HFFc6 (cell line): ENCODE measurements around the gene PIGU. TPM values are rescaled to one million over a fixed set of nuclear protein-coding genes. Genes with fewer than 3 reads are reported as not detected.
A peak's percentile ranks its signal among the peaks of the same experiment; 100 is the strongest.

Experiments
- DNase-seq: peaks from one replicate; pipeline ENCODE4 v3.0.0-alpha.2; 2018
- H3K27ac Mint-ChIP-seq: 2 replicates; pipeline ENCODE4 v1.8.0; 2020; ENCODE audit warnings: mild to moderate bottlenecking, mixed read lengths
- H3K27me3 Mint-ChIP-seq: 2 replicates; pipeline ENCODE4 v1.8.0; 2021; ENCODE audit warnings: mild to moderate bottlenecking, moderate library complexity, mixed read lengths; ENCODE audit not compliant: insufficient read depth
- H3K36me3 Mint-ChIP-seq: 2 replicates; pipeline ENCODE4 v1.8.0; 2021; ENCODE audit warnings: low read depth, mixed read lengths
- H3K4me1 Mint-ChIP-seq: 2 replicates; pipeline ENCODE4 v1.8.0; 2020; ENCODE audit warnings: low read depth, mixed read lengths
- H3K4me3 Mint-ChIP-seq: 2 replicates; pipeline ENCODE4 v1.8.0; 2020; ENCODE audit warnings: mild to moderate bottlenecking, moderate library complexity, mixed read lengths
- H3K9me3 Mint-ChIP-seq: 2 replicates; pipeline ENCODE4 v1.8.0; 2020; ENCODE audit warnings: mild to moderate bottlenecking, mixed read lengths
- CTCF ChIP-seq: fragments of 200-600 bp; sonication (generic); IDR thresholded peaks from 2 replicates; pipeline ENCODE4 v1.5.0; 2021; ENCODE audit warnings: antibody characterized with exemption, mild to moderate bottlenecking
- total RNA-seq, 6 experiments: library from RNA; stranded (reverse); fragmentation: NEBNext Ultra II Directional; extraction: Animal tissue kit (Norgen Biotek cat#: 25700); gene quantifications; 2 replicates in 1 of 6; 3 replicates in 5 of 6; pipeline ENCODE4 v1.2.3, GENCODE V29; 2021

The PIGU gene
- total RNA-seq, 6 experiments from 2014 or later: 22.5 to 28.9 (median 24.9) TPM

- DNase-seq: no peak
- Mint-ChIP-seq H3K27ac (no peak overlapping the region), H3K4me1 (peaks cover 33% of the 10 kb centered on the region), H3K9me3 (no peaks in the 10 kb centered on the region), H3K27me3 (peaks cover 4% of the 10 kb centered on the region), H3K4me3 (no peak overlapping the region), H3K36me3 (peaks cover 10% of the 10 kb centered on the region)
- TF ChIP-seq CTCF: no peak
Observed at GRCh38 chr20:34574426-34574825, 102.5 kb downstream of the PIGU start.

DNA sequence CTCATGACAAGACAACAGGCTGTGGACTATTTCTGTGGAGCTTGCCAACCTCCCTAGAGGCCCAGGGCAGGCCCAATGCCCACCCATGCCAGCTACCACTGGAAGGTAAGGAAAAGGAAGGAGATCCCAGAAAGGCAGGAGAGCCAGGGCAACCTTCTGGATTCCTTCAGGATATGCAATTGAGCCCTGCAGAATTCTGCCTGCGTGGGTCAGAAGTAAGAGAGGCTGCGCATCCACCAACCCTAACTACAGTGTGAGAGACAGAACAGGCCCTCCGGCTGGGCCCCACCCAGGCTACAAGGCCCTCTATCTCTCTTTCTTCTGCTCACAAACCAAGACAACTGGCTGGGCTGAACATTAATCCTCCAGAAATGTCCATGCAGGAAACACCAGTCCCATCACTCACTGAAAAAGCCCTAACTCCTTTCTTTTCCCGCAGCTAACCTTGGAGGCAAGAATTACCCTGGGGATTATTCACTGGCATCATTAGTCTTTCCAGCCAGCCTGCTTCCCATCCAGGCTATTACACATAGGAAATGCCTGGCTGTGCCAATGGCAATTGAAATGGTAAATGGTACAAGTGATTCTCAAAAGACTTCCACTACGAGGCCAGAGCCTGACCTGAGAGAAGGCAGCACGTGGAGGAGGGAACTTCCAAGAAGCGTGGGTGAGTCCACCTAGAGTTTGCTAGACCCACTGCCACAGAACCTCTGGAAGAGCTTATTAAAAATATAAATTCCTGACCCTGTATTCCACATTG lies 103.2 kb downstream of the PIGU start:
- no peak for DNase-seq
- H3K4me1 Mint-ChIP-seq: peaks cover 29% of the 10 kb centered on the region
- peaks cover 4% of the 10 kb centered on the region for H3K27me3 Mint-ChIP-seq
- no peak for TF ChIP-seq CTCF
- H3K27ac Mint-ChIP-seq: no peak overlapping the region
- H3K36me3 Mint-ChIP-seq: peaks cover 10% of the 10 kb centered on the region
- no peaks in the 10 kb centered on the region for H3K9me3 Mint-ChIP-seq
- no peak overlapping the region for H3K4me3 Mint-ChIP-seq

GRCh38 chr20:34571753-34572152 lies 105.1 kb downstream of the PIGU start:
- Mint-ChIP-seq H3K9me3 (no peaks in the 10 kb centered on the region), H3K4me1 (peaks cover 24% of the 10 kb centered on the region), H3K27ac (no peak overlapping the region), H3K36me3 (peaks cover 10% of the 10 kb centered on the region), H3K27me3 (peaks cover 8% of the 10 kb centered on the region), H3K4me3 (no peak overlapping the region)
- no peak for DNase-seq
- no peak for TF ChIP-seq CTCF

DNA sequence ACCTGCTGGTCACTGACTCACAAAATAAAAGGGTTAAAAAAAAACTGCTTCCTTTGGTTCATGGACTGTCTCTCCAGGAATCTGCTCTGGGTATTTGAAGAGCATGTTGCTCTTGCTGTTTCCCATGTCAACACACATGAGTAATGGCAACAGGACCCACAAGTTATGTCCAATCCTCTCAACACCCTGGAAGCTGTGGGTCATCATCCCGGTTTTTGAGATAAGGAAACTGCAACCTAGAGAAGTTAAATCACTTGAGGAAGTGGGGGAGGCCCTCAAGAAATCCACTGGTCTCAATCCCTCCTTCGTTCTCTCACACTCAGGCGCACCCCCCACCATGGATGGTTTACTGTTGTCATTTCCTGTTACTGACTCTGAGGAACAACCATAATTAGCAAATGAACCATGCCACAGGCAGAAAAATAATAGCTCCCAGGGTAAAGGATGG lies 106.0 kb downstream of the PIGU start:
- Mint-ChIP-seq H3K27ac (peak overlapping the region; percentile 81), H3K4me1 (peaks cover 24% of the 10 kb centered on the region), H3K27me3 (peaks cover 8% of the 10 kb centered on the region), H3K9me3 (no peaks in the 10 kb centered on the region), H3K36me3 (peaks cover 10% of the 10 kb centered on the region), H3K4me3 (no peak overlapping the region; the same call in 1 of the 2 replicates)
- no peak for TF ChIP-seq CTCF
- DNase-seq: peak; percentile 83

GRCh38 chr20:34569598-34569997 lies 107.3 kb downstream of the PIGU start:
- no peak for TF ChIP-seq CTCF
- H3K4me1 Mint-ChIP-seq: peaks cover 24% of the 10 kb centered on the region
- DNase-seq: peak; percentile 15

More at GRCh38 chr20:34569598-34569997, 107.3 kb downstream of the PIGU start:
- H3K27ac Mint-ChIP-seq: peak overlapping the region; percentile 48
- H3K36me3 Mint-ChIP-seq: peaks cover 7% of the 10 kb centered on the region
- H3K4me3 Mint-ChIP-seq: no peak overlapping the region
- H3K9me3 Mint-ChIP-seq: no peaks in the 10 kb centered on the region
- H3K27me3 Mint-ChIP-seq: peaks cover 4% of the 10 kb centered on the region
